Stimulated activated CD8-positive, alpha-beta memory T cell treated with anti-CD3 and anti-CD28 coated beads, Interleukin-12 subunit alpha, Interleukin-12 subunit beta, amount 100 ng/mL, for 1 hour (primary cell): ENCODE results near the gene EPB41L1.
"Not testable (repeated sequence)": the region's sequence is repeated elsewhere in the genome, so short reads cannot be mapped to it uniquely, and the experiment has no call there.

Source experiments
- DNase-seq: peaks from one replicate; pipeline ENCODE4 v3.0.0-alpha.2; 2020; ENCODE audit warnings: low read depth

EPB41L1 gene

GRCh38 chr20:36126836-36127527 is 27.6 kb upstream of the EPB41L1 start:
- DNase-seq, result no peak

GRCh38 chr20:36128463-36129159 is 25.9 kb upstream of the EPB41L1 start:
- no peak for DNase-seq

- no peak for DNase-seq
These were observed 25.4 kb upstream of the EPB41L1 start for GRCh38 chr20:36129160-36129543.

- no peak for DNase-seq
These were observed 24.1 kb upstream of the EPB41L1 start for GRCh38 chr20:36130390-36130789.

- DNase-seq, result no peak
These were observed 21.7 kb upstream of the EPB41L1 start for GRCh38 chr20:36132802-36133211.

- no peak for DNase-seq
These were observed 20.7 kb upstream of the EPB41L1 start for GRCh38 chr20:36133821-36134220.

GRCh38 chr20:36135159-36135558 is 19.4 kb upstream of the EPB41L1 start:
- DNase-seq, result no peak

- DNase-seq, result no peak
These were observed 18.7 kb upstream of the EPB41L1 start for GRCh38 chr20:36135821-36136220.

- DNase-seq, result not testable (repeated sequence)
These were observed 17.2 kb upstream of the EPB41L1 start for GRCh38 chr20:36137313-36137712.

GRCh38 chr20:36141310-36141709 is 13.2 kb upstream of the EPB41L1 start:
- DNase-seq, result no peak

GRCh38 chr20:36144336-36144735 is 10.2 kb upstream of the EPB41L1 start:
- no peak for DNase-seq

- DNase-seq, result no peak
These were observed 8.4 kb upstream of the EPB41L1 start for GRCh38 chr20:36145877-36146707.

- DNase-seq, result no peak
These were observed 6.8 kb upstream of the EPB41L1 start for GRCh38 chr20:36147690-36148089.

GRCh38 chr20:36148439-36148838 is 6.1 kb upstream of the EPB41L1 start:
- no peak for DNase-seq

GRCh38 chr20:36149012-36149411 is 5.5 kb upstream of the EPB41L1 start:
- no peak for DNase-seq

- DNase-seq, result no peak
These were observed 5.1 kb upstream of the EPB41L1 start for GRCh38 chr20:36149469-36149868.

GRCh38 chr20:36150489-36150846 is 4.1 kb upstream of the EPB41L1 start:
- no peak for DNase-seq

- DNase-seq, result no peak
These were observed 3.5 kb upstream of the EPB41L1 start for GRCh38 chr20:36150847-36151539.

- DNase-seq, result no peak
These were observed 2.3 kb upstream of the EPB41L1 start for GRCh38 chr20:36152261-36152660.

- DNase-seq, result no peak
These were observed 1.3 kb upstream of the EPB41L1 start for GRCh38 chr20:36153204-36153603.

- peak; percentile 4 for DNase-seq
These were observed 522 bp upstream of the EPB41L1 start for GRCh38 chr20:36153736-36154699.
